ENCODE results near the gene FBXO22.

The FBXO22 gene

GRCh38 chr15:75916978-75917377 lies 13.3 kb downstream of the FBXO22 start:
- H3K4me3 ChIP-seq (ENCODE audit: low read depth in 1 of 2, low read length in 2 of 2), result no peak overlapping the region
- H3K36me3 ChIP-seq (ENCODE audit: control insufficient read depth in 1 of 2, insufficient read depth in 2 of 2, low read length in 2 of 2), result peaks cover 19 to 41% of the 10 kb centered on the region in 2 donors
- H3K27ac ChIP-seq (ENCODE audit: low read depth, low read length), result no peak overlapping the region
- peaks cover 3% of the 10 kb centered on the region in 2 donors for H3K4me1 ChIP-seq (ENCODE audit: control insufficient read depth in 1 of 2, insufficient read depth in 2 of 2, low read length in 2 of 2)
- no peak overlapping the region for H3K9ac ChIP-seq (ENCODE audit: low read depth in 1 of 2, low read length in 2 of 2)
- no peaks in the 10 kb centered on the region for H3K9me3 ChIP-seq (ENCODE audit: control insufficient read depth in 1 of 2, low read length in 2 of 2)
- H3K27me3 ChIP-seq (ENCODE audit: control insufficient read depth in 1 of 2, insufficient read depth in 2 of 2, low read length in 2 of 2), result no peaks in the 10 kb centered on the region

- peaks cover 19 to 43% of the 10 kb centered on the region in 2 donors for H3K36me3 ChIP-seq (ENCODE audit: control insufficient read depth in 1 of 2, insufficient read depth in 2 of 2, low read length in 2 of 2)
- no peaks in the 10 kb centered on the region for H3K9me3 ChIP-seq (ENCODE audit: control insufficient read depth in 1 of 2, low read length in 2 of 2)
- peaks cover 11 to 13% of the 10 kb centered on the region in 2 donors for H3K4me1 ChIP-seq (ENCODE audit: control insufficient read depth in 1 of 2, insufficient read depth in 2 of 2, low read length in 2 of 2)
- H3K9ac ChIP-seq (ENCODE audit: low read depth in 1 of 2, low read length in 2 of 2), result no peak overlapping the region
- H3K4me3 ChIP-seq (ENCODE audit: low read depth in 1 of 2, low read length in 2 of 2), result no peak overlapping the region
- no peak overlapping the region for H3K27ac ChIP-seq (ENCODE audit: low read depth, low read length)
- H3K27me3 ChIP-seq (ENCODE audit: control insufficient read depth in 1 of 2, insufficient read depth in 2 of 2, low read length in 2 of 2), result no peaks in the 10 kb centered on the region
These were observed 14.5 kb downstream of the FBXO22 start for GRCh38 chr15:75918135-75918534.

GRCh38 chr15:75920079-75920478 lies 16.4 kb downstream of the FBXO22 start:
- no peak overlapping the region for H3K4me3 ChIP-seq (ENCODE audit: low read depth in 1 of 2, low read length in 2 of 2)
- peaks cover 15 to 38% of the 10 kb centered on the region in 2 donors for H3K36me3 ChIP-seq (ENCODE audit: control insufficient read depth in 1 of 2, insufficient read depth in 2 of 2, low read length in 2 of 2)
- no peak overlapping the region for H3K27ac ChIP-seq (ENCODE audit: low read depth, low read length)
- peaks cover 11 to 13% of the 10 kb centered on the region in 2 donors for H3K4me1 ChIP-seq (ENCODE audit: control insufficient read depth in 1 of 2, insufficient read depth in 2 of 2, low read length in 2 of 2)
- H3K27me3 ChIP-seq (ENCODE audit: control insufficient read depth in 1 of 2, insufficient read depth in 2 of 2, low read length in 2 of 2), result no peaks in the 10 kb centered on the region
- no peak overlapping the region for H3K9ac ChIP-seq (ENCODE audit: low read depth in 1 of 2, low read length in 2 of 2)
- H3K9me3 ChIP-seq (ENCODE audit: control insufficient read depth in 1 of 2, low read length in 2 of 2), result no peaks in the 10 kb centered on the region

GRCh38 chr15:75921732-75922703 lies 18.3 kb downstream of the FBXO22 start:
- H3K27ac ChIP-seq (ENCODE audit: low read depth, low read length), result no peak overlapping the region
- H3K9me3 ChIP-seq (ENCODE audit: control insufficient read depth in 1 of 2, low read length in 2 of 2), result no peaks in the 10 kb centered on the region
- H3K4me1 ChIP-seq (ENCODE audit: control insufficient read depth in 1 of 2, insufficient read depth in 2 of 2, low read length in 2 of 2), result peaks cover 11 to 13% of the 10 kb centered on the region in 2 donors
- peaks cover 11 to 42% of the 10 kb centered on the region in 2 donors for H3K36me3 ChIP-seq (ENCODE audit: control insufficient read depth in 1 of 2, insufficient read depth in 2 of 2, low read length in 2 of 2)
- no peak overlapping the region for H3K9ac ChIP-seq (ENCODE audit: low read depth in 1 of 2, low read length in 2 of 2)
- H3K27me3 ChIP-seq (ENCODE audit: control insufficient read depth in 1 of 2, insufficient read depth in 2 of 2, low read length in 2 of 2), result no peaks in the 10 kb centered on the region
- H3K4me3 ChIP-seq (ENCODE audit: low read depth in 1 of 2, low read length in 2 of 2), result peak overlapping the region in 1 of 2 donors; percentile 5

- Histone ChIP-seq H3K36me3 (ENCODE audit: control insufficient read depth in 1 of 2, insufficient read depth in 2 of 2, low read length in 2 of 2) (peaks cover under 1 to 36% of the 10 kb centered on the region in 2 donors), H3K4me1 (ENCODE audit: control insufficient read depth in 1 of 2, insufficient read depth in 2 of 2, low read length in 2 of 2) (peaks cover 11 to 13% of the 10 kb centered on the region in 2 donors), H3K27me3 (ENCODE audit: control insufficient read depth in 1 of 2, insufficient read depth in 2 of 2, low read length in 2 of 2) (no peaks in the 10 kb centered on the region), H3K9ac (ENCODE audit: low read depth in 1 of 2, low read length in 2 of 2) (no peak overlapping the region), H3K4me3 (ENCODE audit: low read depth in 1 of 2, low read length in 2 of 2) (no peak overlapping the region), H3K27ac (ENCODE audit: low read depth, low read length) (no peak overlapping the region), H3K9me3 (ENCODE audit: control insufficient read depth in 1 of 2, low read length in 2 of 2) (no peaks in the 10 kb centered on the region)
These were observed 20.1 kb downstream of the FBXO22 start for GRCh38 chr15:75923756-75924155.

GRCh38 chr15:75924576-75924975 lies 20.9 kb downstream of the FBXO22 start:
- Histone ChIP-seq H3K9ac (ENCODE audit: low read depth in 1 of 2, low read length in 2 of 2) (no peak overlapping the region), H3K4me1 (ENCODE audit: control insufficient read depth in 1 of 2, insufficient read depth in 2 of 2, low read length in 2 of 2) (peaks cover 11 to 13% of the 10 kb centered on the region in 2 donors), H3K36me3 (ENCODE audit: control insufficient read depth in 1 of 2, insufficient read depth in 2 of 2, low read length in 2 of 2) (peaks cover 0 to 28% of the 10 kb centered on the region in 2 donors), H3K27me3 (ENCODE audit: control insufficient read depth in 1 of 2, insufficient read depth in 2 of 2, low read length in 2 of 2) (no peaks in the 10 kb centered on the region), H3K27ac (ENCODE audit: low read depth, low read length) (no peak overlapping the region), H3K4me3 (ENCODE audit: low read depth in 1 of 2, low read length in 2 of 2) (no peak overlapping the region), H3K9me3 (ENCODE audit: control insufficient read depth in 1 of 2, low read length in 2 of 2) (no peaks in the 10 kb centered on the region)

- peaks cover 3 to 28% of the 10 kb centered on the region in 2 donors for H3K36me3 ChIP-seq (ENCODE audit: control insufficient read depth in 1 of 2, insufficient read depth in 2 of 2, low read length in 2 of 2)
- H3K4me1 ChIP-seq (ENCODE audit: control insufficient read depth in 1 of 2, insufficient read depth in 2 of 2, low read length in 2 of 2), result peaks cover 11 to 13% of the 10 kb centered on the region in 2 donors
- H3K27ac ChIP-seq (ENCODE audit: low read depth, low read length), result no peak overlapping the region
- H3K9me3 ChIP-seq (ENCODE audit: control insufficient read depth in 1 of 2, low read length in 2 of 2), result no peaks in the 10 kb centered on the region
- no peak overlapping the region for H3K4me3 ChIP-seq (ENCODE audit: low read depth in 1 of 2, low read length in 2 of 2)
- no peak overlapping the region for H3K9ac ChIP-seq (ENCODE audit: low read depth in 1 of 2, low read length in 2 of 2)
- H3K27me3 ChIP-seq (ENCODE audit: control insufficient read depth in 1 of 2, insufficient read depth in 2 of 2, low read length in 2 of 2), result no peaks in the 10 kb centered on the region
These were observed 21.8 kb downstream of the FBXO22 start for GRCh38 chr15:75925440-75925839.

- no peaks in the 10 kb centered on the region for H3K9me3 ChIP-seq (ENCODE audit: control insufficient read depth in 1 of 2, low read length in 2 of 2)
- no peak overlapping the region for H3K4me3 ChIP-seq (ENCODE audit: low read depth in 1 of 2, low read length in 2 of 2)
- no peak overlapping the region for H3K9ac ChIP-seq (ENCODE audit: low read depth in 1 of 2, low read length in 2 of 2)
- H3K27ac ChIP-seq (ENCODE audit: low read depth, low read length), result no peak overlapping the region
- H3K27me3 ChIP-seq (ENCODE audit: control insufficient read depth in 1 of 2, insufficient read depth in 2 of 2, low read length in 2 of 2), result no peaks in the 10 kb centered on the region
- peaks cover 6 to 34% of the 10 kb centered on the region in 2 donors for H3K36me3 ChIP-seq (ENCODE audit: control insufficient read depth in 1 of 2, insufficient read depth in 2 of 2, low read length in 2 of 2)
- peaks cover 9 to 10% of the 10 kb centered on the region in 2 donors for H3K4me1 ChIP-seq (ENCODE audit: control insufficient read depth in 1 of 2, insufficient read depth in 2 of 2, low read length in 2 of 2)
These were observed 23.3 kb downstream of the FBXO22 start for GRCh38 chr15:75926931-75927330.

GRCh38 chr15:75927601-75928000 lies 23.9 kb downstream of the FBXO22 start:
- H3K9me3 ChIP-seq (ENCODE audit: control insufficient read depth in 1 of 2, low read length in 2 of 2), result no peaks in the 10 kb centered on the region
- peaks cover 9 to 38% of the 10 kb centered on the region in 2 donors for H3K36me3 ChIP-seq (ENCODE audit: control insufficient read depth in 1 of 2, insufficient read depth in 2 of 2, low read length in 2 of 2)
- H3K4me3 ChIP-seq (ENCODE audit: low read depth in 1 of 2, low read length in 2 of 2), result no peak overlapping the region
- no peak overlapping the region for H3K27ac ChIP-seq (ENCODE audit: low read depth, low read length)
- no peaks in the 10 kb centered on the region for H3K27me3 ChIP-seq (ENCODE audit: control insufficient read depth in 1 of 2, insufficient read depth in 2 of 2, low read length in 2 of 2)
- H3K9ac ChIP-seq (ENCODE audit: low read depth in 1 of 2, low read length in 2 of 2), result no peak overlapping the region
- H3K4me1 ChIP-seq (ENCODE audit: control insufficient read depth in 1 of 2, insufficient read depth in 2 of 2, low read length in 2 of 2), result peaks cover 2 to 4% of the 10 kb centered on the region in 2 donors

Measured in duodenal mucosa (tissue), 2 donors.